Measurements from ENCODE around the gene HNRNPH2.

- TF ChIP-seq POLR2A (IDR thresholded peaks at IDR 0.05; ENCODE audit: low read depth): no peak
- TF ChIP-seq CTCF (IDR thresholded peaks at IDR 0.05): no peak
- no peak for TF ChIP-seq EP300 (IDR thresholded peaks at IDR 0.05)
- TF ChIP-seq POLR2AphosphoS5 (IDR thresholded peaks at IDR 0.05): no peak
Observed at GRCh38 chrX:101359966-101360365, 48.1 kb upstream of the HNRNPH2 start.

Measured in esophagus muscularis mucosa (tissue), 4 donors.